Caco-2 (cell line): ENCODE data around the gene STAT5B. TPM values are rescaled to one million over a fixed set of nuclear protein-coding genes. Genes with fewer than 3 reads are reported as not detected.

Experiments used
- BruUV-seq: library from RNA; stranded (reverse); fragments of 400-500 nt; replicated peaks from 2 replicates; lab custom pipeline; 2021; lab: Mats Ljungman, UMichigan
- CTCF ChIA-PET: fragments of 300-600 bp; sonication (Branson Sonifier 250); formaldehyde crosslinking; loops from one replicate; lab custom pipeline; 2022; ENCODE audit warnings: antibody characterized with exemption; lab: Charles Lee
- POLR2A ChIA-PET: fragments of 300-600 bp; sonication (Branson Sonifier 250); formaldehyde crosslinking; loops from one replicate; lab custom pipeline; 2022; ENCODE audit warnings: antibody characterized with exemption; lab: Charles Lee
- DNase-seq, 2 experiments: peaks; one replicate each; pipeline versions ENCODE4 v3.0.0 to v3.0.0-alpha.2; 2020 to 2022
- H3K27me3 ChIP-seq: replicated peaks from 2 replicates; pipeline ENCODE4 v1.6.0; 2011; ENCODE audit warnings: low read length; ENCODE audit not compliant: control insufficient read depth, insufficient read depth
- H3K36me3 ChIP-seq: 2 replicates; pipeline ENCODE4 v1.5.1; 2011; ENCODE audit warnings: low read length; ENCODE audit not compliant: control insufficient read depth, insufficient read depth
- H3K4me1 ChIP-seq: fragments of 250-450 bp; sonication (Bioruptor Pico); 2 replicates; pipeline ENCODE4 v1.5.1; 2020; ENCODE audit warnings: mild to moderate bottlenecking
- H3K4me3 ChIP-seq: 2 replicates; pipeline ENCODE4 v1.5.1; 2011; ENCODE audit warnings: low read depth, mild to moderate bottlenecking, control low read depth, low read length
- H3K9me3 ChIP-seq: fragments of 250-450 bp; sonication (Bioruptor Pico); 2 replicates; pipeline ENCODE4 v1.5.1; 2020; ENCODE audit warnings: mild to moderate bottlenecking, moderate library complexity
- H3K27ac Mint-ChIP-seq: one replicate; pipeline ENCODE4 v1.8.0; 2022; ENCODE audit warnings: mixed read lengths; ENCODE audit not compliant: unreplicated experiment
- H3K27me3 Mint-ChIP-seq: one replicate; pipeline ENCODE4 v1.8.0; 2022; ENCODE audit warnings: mixed read lengths; ENCODE audit not compliant: insufficient read depth, unreplicated experiment
- H3K36me3 Mint-ChIP-seq: one replicate; pipeline ENCODE4 v1.8.0; 2022; ENCODE audit warnings: mild to moderate bottlenecking, mixed read lengths; ENCODE audit not compliant: insufficient read depth, unreplicated experiment
- H3K4me1 Mint-ChIP-seq: one replicate; pipeline ENCODE4 v1.8.0; 2022; ENCODE audit warnings: low read depth, mixed read lengths; ENCODE audit not compliant: unreplicated experiment
- H3K4me3 Mint-ChIP-seq: one replicate; pipeline ENCODE4 v1.8.0; 2022; ENCODE audit warnings: mild to moderate bottlenecking, moderate library complexity, mixed read lengths; ENCODE audit not compliant: unreplicated experiment
- H3K9me3 Mint-ChIP-seq: one replicate; pipeline ENCODE4 v1.8.0; 2022; ENCODE audit warnings: mixed read lengths; ENCODE audit not compliant: unreplicated experiment
- CTCF ChIP-seq, 2 experiments: fragments of 200-600 bp in 1 of 2; IDR thresholded peaks; 1 replicate in 1 of 2; 2 replicates in 1 of 2; pipeline versions ENCODE4 v1.5.1 to v1.8.0; 2011 to 2022; ENCODE audit warnings: antibody characterized with exemption in 1 of 2, control low read depth in 1 of 2, inconsistent platforms in 1 of 2, low read depth in 1 of 2, low read length in 1 of 2, mild to moderate bottlenecking in 1 of 2, moderate library complexity in 1 of 2; ENCODE audit not compliant: insufficient read depth in 1 of 2, severe bottlenecking in 1 of 2, unreplicated experiment in 1 of 2
- intact Hi-C: fragments of 100-400 bp; cut with micrococcal nuclease; formaldehyde crosslinking; loops from one replicate; pipeline ENCODE4 v1.10.0; 2022; ENCODE audit not compliant: unreplicated experiment
- total RNA-seq: library from RNA; stranded (reverse); gene quantifications from 2 replicates; pipeline ENCODE4 v1.2.3, GENCODE V29; 2022

STAT5B gene
- total RNA-seq, 1 experiment from 2014 or later: 46.9 TPM

GRCh38 chr17:42288803-42289610, 12.8 kb upstream of the STAT5B start:
- Histone ChIP-seq H3K9me3 (no peaks in the 10 kb centered on the region), H3K27me3 (no peaks in the 10 kb centered on the region), H3K4me3 (peak overlapping the region; percentile 44), H3K4me1 (0 out of 2 replicates have a peak, but pooled peaks cover 7% of the 10 kb centered on the region), H3K36me3 (no peaks in the 10 kb centered on the region)
- BruUV-seq: no TSS peak
- Mint-ChIP-seq H3K36me3 (no peaks in the 10 kb centered on the region), H3K27ac (no peak overlapping the region), H3K9me3 (no peaks in the 10 kb centered on the region), H3K4me1 (peaks cover 11% of the 10 kb centered on the region), H3K27me3 (no peaks in the 10 kb centered on the region), H3K4me3 (peak overlapping the region; percentile 56)
- no peak for TF ChIP-seq CTCF (IDR thresholded peaks at IDR 0.05; ENCODE audit: insufficient read depth in 1 of 2, low read depth in 1 of 2, low read length in 1 of 2, severe bottlenecking in 1 of 2, unreplicated experiment in 1 of 2)
- intact Hi-C loops: no loop called here
- peak in 1 of 2 experiments; percentile 34 for DNase-seq
- CTCF ChIA-PET: interaction anchor here (0.7 to 0.8 kb wide), 2 partner anchors 10 to 29 kb away, joined by 3 to 4 read pairs; no protein-coding TSS in a partner anchor
- POLR2A ChIA-PET: no interaction called here

GRCh38 chr17:42287977-42288802, 12.0 kb upstream of the STAT5B start, which contains the start of gene STAT5A:
Gene STAT5A (plus strand): TSS chr17:42288498. CDS start chr17:42289412, 914 bp downstream.
- H3K36me3 ChIP-seq: no peaks in the 10 kb centered on the region
- no peak for TF ChIP-seq CTCF (IDR thresholded peaks at IDR 0.05; ENCODE audit: insufficient read depth in 1 of 2, low read depth in 1 of 2, low read length in 1 of 2, severe bottlenecking in 1 of 2, unreplicated experiment in 1 of 2)
- no peaks in the 10 kb centered on the region for H3K36me3 Mint-ChIP-seq
- H3K9me3 ChIP-seq: no peaks in the 10 kb centered on the region
- H3K4me3 Mint-ChIP-seq: peak within 1 kb of the TSS; percentile 56
- CTCF ChIA-PET: interaction anchor here (0.7 to 0.8 kb wide), 2 partner anchors 10 to 28 kb away, joined by 3 to 4 read pairs; no protein-coding TSS in a partner anchor
- H3K4me3 ChIP-seq: peak within 1 kb of the TSS; percentile 44
- H3K4me1 Mint-ChIP-seq: peaks cover 11% of the 10 kb centered on the region
- intact Hi-C loops: no loop called here
- H3K27me3 Mint-ChIP-seq: no peaks in the 10 kb centered on the region
- no peaks in the 10 kb centered on the region for H3K27me3 ChIP-seq
- peak; percentile 68 to 69 for DNase-seq
- no peaks in the 10 kb centered on the region for H3K9me3 Mint-ChIP-seq
- H3K4me1 ChIP-seq: 0 out of 2 replicates have a peak, but pooled peaks cover 7% of the 10 kb centered on the region
- no TSS peak for BruUV-seq
- POLR2A ChIA-PET: interaction anchor here (0.6 kb wide), 1 partner anchor 560 kb away, joined by 3 read pairs; no protein-coding TSS in a partner anchor
- no peak within 1 kb of the TSS for H3K27ac Mint-ChIP-seq
